GM20000 (cell line): ENCODE data around the gene BCAR1.

ENCODE experiments used
- DNase-seq: peaks from one replicate; pipeline ENCODE4 v3.0.0; 2012; ENCODE audit warnings: low spot score
- TF ChIP-seq, protein P1 (sequence below): IDR thresholded peaks from 2 replicates; pipeline ENCODE4 v1.5.1; 2012; ENCODE audit warnings: mild to moderate bottlenecking, control low read depth; ENCODE audit errors: extremely low read depth, missing control alignments

Gene BCAR1

DNA sequence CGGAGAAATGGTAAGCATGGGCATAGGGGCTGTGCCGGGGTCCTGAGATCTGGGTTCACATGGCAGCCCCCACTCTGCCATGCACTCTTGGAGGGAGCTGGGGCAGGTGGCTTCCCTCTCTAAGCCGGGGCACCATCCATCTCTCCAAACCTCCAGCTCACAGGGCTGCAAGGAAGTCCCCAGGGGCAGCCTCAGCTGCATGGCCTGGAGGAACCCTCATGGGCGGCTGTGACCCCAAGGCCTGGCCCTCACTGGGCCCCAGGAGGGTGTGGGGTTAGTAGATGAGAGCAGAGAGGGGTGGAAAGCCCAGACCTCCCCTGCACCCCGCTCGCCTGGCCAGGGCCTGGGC, 47.0 kb downstream of the BCAR1 start:
- no peak for DNase-seq
- TF ChIP-seq, protein P1, sequence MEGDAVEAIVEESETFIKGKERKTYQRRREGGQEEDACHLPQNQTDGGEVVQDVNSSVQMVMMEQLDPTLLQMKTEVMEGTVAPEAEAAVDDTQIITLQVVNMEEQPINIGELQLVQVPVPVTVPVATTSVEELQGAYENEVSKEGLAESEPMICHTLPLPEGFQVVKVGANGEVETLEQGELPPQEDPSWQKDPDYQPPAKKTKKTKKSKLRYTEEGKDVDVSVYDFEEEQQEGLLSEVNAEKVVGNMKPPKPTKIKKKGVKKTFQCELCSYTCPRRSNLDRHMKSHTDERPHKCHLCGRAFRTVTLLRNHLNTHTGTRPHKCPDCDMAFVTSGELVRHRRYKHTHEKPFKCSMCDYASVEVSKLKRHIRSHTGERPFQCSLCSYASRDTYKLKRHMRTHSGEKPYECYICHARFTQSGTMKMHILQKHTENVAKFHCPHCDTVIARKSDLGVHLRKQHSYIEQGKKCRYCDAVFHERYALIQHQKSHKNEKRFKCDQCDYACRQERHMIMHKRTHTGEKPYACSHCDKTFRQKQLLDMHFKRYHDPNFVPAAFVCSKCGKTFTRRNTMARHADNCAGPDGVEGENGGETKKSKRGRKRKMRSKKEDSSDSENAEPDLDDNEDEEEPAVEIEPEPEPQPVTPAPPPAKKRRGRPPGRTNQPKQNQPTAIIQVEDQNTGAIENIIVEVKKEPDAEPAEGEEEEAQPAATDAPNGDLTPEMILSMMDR = no peak

DNA sequence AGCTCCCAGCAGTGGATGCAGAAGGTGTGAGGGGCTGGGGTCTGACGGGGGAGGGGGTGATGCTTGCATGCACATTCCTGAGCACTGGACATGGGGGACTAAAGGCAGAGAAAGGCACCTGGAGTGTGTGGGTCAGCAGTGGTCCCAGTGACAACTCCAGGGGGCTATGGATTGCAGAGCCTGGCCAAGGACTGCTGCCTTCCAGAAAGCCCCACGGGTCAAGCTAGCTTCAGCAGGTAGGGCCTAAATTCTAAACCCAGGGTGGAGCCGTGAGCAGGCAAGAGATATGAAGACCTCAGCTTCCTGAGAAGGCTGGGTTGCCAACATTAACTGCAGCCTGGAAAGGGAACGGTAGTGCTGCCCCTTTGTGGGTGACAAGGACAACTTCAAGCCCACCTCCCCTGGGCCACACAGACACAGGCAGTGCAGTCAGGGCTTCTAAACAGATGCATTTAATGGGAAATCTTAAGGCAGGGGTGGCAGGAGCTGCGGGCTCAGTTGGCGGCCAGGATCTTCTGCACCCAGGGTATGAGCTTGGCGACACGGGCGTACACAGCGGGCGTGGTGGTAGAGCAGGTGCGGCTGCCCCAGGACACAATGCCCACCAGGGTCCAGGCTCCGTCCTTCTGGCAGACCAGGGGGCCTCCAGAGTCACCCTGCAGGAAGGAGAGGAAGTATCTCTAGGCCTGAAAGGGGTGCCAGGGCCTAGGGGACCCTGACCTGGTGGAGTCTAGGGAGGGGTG, 47.6 kb downstream of the BCAR1 start:
- DNase-seq = no peak
- TF ChIP-seq, protein P1 = no peak

DNA sequence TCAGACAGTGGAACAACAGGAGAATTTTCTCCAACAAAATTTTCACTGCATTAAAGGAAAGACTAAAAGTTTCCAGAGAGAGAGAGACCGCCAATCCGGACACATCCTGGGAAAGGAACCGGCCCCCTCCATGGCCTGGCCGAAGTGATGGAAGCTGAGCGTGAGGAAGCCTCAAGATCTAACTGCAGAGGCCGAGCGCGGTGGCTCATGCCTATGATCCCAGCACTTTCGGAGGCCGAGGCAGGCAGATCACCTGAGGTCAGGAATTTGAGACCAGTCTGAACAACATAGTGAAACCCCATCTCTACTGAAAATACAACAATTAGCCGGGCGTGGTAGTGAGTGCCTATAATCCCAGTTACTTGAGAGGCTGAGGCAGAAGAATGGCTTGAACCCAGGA, 48.3 kb downstream of the BCAR1 start:
- DNase-seq = no peak
- TF ChIP-seq, protein P1 = no peak

DNA sequence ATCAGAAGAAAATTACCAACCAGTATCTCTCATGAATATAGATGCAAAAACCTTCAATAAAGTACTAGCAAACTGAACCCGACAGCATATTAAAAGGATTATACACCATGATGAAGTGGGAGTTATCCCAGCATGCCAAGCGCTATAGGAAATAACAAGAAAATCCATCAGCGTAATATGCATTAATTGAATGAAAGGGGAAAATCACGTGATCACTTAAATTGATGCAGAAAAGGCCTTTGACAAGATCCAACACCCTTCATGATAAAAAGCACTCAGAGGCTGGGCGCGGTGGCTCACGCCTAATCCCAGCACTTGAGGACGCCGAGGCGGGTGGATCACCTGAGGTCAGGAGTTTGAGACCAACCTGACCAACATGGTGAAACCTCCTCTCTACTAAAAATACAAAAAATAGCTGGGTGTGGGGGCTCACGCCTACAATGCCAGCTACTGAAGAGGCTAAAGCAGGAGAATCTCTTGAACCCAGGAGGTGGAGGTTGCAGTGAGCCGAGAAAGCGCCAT, 49.3 kb downstream of the BCAR1 start:
- no peak for DNase-seq
- TF ChIP-seq, protein P1 = no peak

DNA sequence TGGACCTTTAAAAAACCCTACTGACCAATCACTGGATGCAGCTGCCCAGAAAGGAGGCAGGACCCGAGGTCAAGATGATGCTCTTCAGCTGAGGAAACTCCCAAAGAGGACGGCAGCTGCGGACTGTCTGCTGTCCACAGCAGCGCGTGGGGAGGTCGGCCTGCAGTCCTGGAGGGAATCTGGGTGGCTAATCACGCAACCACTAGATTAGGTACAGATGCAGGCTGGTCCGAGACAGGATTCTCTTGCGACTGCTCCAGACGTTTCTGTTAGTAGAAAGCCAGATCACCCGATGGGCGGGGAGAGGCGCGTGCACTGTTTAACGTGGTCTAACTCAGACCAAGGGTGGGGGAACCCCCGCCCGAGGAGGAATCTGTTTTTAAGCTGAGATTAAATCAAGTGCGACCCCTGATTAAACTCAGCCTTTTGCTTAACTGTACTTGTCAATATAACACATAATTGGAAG, 53.3 kb downstream of the BCAR1 start:
- TF ChIP-seq, protein P1 = no peak
- no peak for DNase-seq

DNA sequence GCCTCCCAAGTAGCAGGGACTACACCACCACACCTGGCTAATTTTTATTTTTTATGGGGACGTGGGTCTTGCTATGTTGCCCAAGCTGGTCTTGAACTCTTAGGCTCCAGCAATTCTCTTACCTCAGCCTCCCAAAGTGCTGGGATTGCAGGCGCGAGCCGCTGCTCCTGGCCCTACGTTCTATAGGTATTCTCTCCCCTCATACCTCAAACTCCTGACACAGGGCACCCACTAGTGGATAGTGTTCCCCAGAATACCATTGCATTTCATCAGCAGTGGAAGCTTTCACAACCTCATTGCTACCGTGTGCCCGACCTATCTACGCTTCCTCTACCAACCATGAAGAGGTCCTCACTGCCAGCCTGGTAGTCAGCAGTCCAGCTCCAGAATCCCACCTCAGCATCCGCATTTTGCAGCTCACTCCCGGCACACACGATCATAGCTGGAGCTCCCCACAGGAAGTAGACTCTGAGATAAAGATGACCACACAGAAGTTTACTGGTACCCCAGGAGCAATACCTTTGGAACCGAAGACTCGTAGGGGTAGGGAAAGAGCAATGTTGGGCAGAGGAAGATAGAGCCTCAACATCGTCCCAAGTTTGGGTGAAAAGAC, 53.8 kb downstream of the BCAR1 start:
- no peak for DNase-seq
- TF ChIP-seq, protein P1 = no peak

DNA sequence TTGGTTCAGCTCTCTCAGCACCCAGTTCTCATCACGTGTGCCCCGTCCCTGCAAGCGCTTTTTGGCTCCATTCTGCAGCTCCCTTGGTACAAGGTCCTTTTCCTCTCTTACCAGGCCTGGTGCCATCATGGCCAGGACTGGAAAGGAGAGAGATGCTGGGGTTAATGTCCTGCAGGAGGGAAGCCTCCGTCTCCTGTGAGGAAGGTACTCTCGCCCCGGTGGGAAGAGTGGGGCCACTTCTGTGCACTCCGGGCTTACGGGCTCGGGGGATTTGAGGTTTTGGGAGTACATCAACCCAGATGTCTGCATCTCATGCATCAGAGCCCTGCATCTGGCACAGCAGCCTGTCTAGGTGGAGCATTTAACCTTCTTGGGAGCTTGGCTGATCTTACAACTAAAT, 54.6 kb downstream of the BCAR1 start:
- TF ChIP-seq, protein P1 = no peak
- DNase-seq = no peak
